GM12801 (cell line): ENCODE measurements around the gene ERICH2.

Source experiments
- CTCF ChIP-seq: IDR thresholded peaks from one replicate; pipeline ENCODE4 v1.5.1; 2011; ENCODE audit warnings: control low read depth; ENCODE audit not compliant: insufficient read length; ENCODE audit errors: extremely low read depth

Gene ERICH2

GRCh38 chr2:170842785-170843184, 72.6 kb downstream of the ERICH2 start:
- no peak for TF ChIP-seq CTCF

- TF ChIP-seq CTCF, result no peak
Observed at GRCh38 chr2:170843656-170844055, 73.5 kb downstream of the ERICH2 start.

- TF ChIP-seq CTCF, result no peak
Observed at GRCh38 chr2:170845343-170845742, 75.2 kb downstream of the ERICH2 start.

GRCh38 chr2:170846314-170846713, 76.1 kb downstream of the ERICH2 start:
- TF ChIP-seq CTCF, result no peak

- TF ChIP-seq CTCF, result no peak
Observed at GRCh38 chr2:170847716-170848115, 77.5 kb downstream of the ERICH2 start.
